ENCODE results near the gene EDN2.

The EDN2 gene

GRCh38 chr1:41484402-41485241, at the start of gene EDN2:
TSS of gene EDN2 (minus strand) at chr1:41484683. CDS start at chr1:41484601, 82 bp downstream.
- no peak within 1 kb of the TSS for H3K4me3 ChIP-seq (ENCODE audit: low read depth, low read length)
- peak; percentile 39 for TF ChIP-seq CTCF (IDR thresholded peaks at IDR 0.05; ENCODE audit: borderline replicate concordance, insufficient read depth, low read depth, low read length)

GRCh38 chr1:41533731-41534080, 49.2 kb upstream of the EDN2 start:
- no peak for TF ChIP-seq CTCF (IDR thresholded peaks at IDR 0.05; ENCODE audit: borderline replicate concordance, insufficient read depth, low read depth, low read length)
- H3K4me3 ChIP-seq (ENCODE audit: low read depth, low read length), result no peak overlapping the region

- no peak for TF ChIP-seq CTCF (IDR thresholded peaks at IDR 0.05; ENCODE audit: borderline replicate concordance, insufficient read depth, low read depth, low read length)
- H3K4me3 ChIP-seq (ENCODE audit: low read depth, low read length), result no peak overlapping the region
Measured at GRCh38 chr1:41533016-41533730, 48.7 kb upstream of the EDN2 start.

GRCh38 chr1:41532206-41532975, 47.9 kb upstream of the EDN2 start:
- no peak overlapping the region for H3K4me3 ChIP-seq (ENCODE audit: low read depth, low read length)
- TF ChIP-seq CTCF (IDR thresholded peaks at IDR 0.05; ENCODE audit: borderline replicate concordance, insufficient read depth, low read depth, low read length), result no peak

GRCh38 chr1:41530411-41530810, 45.9 kb upstream of the EDN2 start:
- H3K4me3 ChIP-seq (ENCODE audit: low read depth, low read length), result no peak overlapping the region
- TF ChIP-seq CTCF (IDR thresholded peaks at IDR 0.05; ENCODE audit: borderline replicate concordance, insufficient read depth, low read depth, low read length), result no peak

- H3K4me3 ChIP-seq (ENCODE audit: low read depth, low read length), result no peak overlapping the region
- TF ChIP-seq CTCF (IDR thresholded peaks at IDR 0.05; ENCODE audit: borderline replicate concordance, insufficient read depth, low read depth, low read length), result no peak
Measured at GRCh38 chr1:41529621-41530395, 45.3 kb upstream of the EDN2 start.
